KMS-11 (cell line): ENCODE results near the gene UNCX.

Experiments used
- H2AFZ ChIP-seq: fragments of 200-600 bp; sonication (generic); 2 replicates; pipeline ENCODE4 v1.6.1; 2016; ENCODE audit warnings: antibody characterized with exemption, mixed run types, low read depth
- H3K27ac ChIP-seq: fragments of 200-600 bp; sonication (generic); 2 replicates; pipeline ENCODE4 v1.6.1; 2016; ENCODE audit warnings: mild to moderate bottlenecking, mixed run types
- H3K27me3 ChIP-seq: fragments of 200-600 bp; sonication (generic); 2 replicates; pipeline ENCODE4 v1.6.1; 2017; ENCODE audit warnings: mild to moderate bottlenecking, low read depth, mixed run types, moderate library complexity; ENCODE audit not compliant: insufficient read depth
- H3K36me3 ChIP-seq: fragments of 200-600 bp; sonication (generic); 2 replicates; pipeline ENCODE4 v1.6.1; 2017; ENCODE audit warnings: mild to moderate bottlenecking, mixed run types; ENCODE audit not compliant: insufficient read depth
- H3K4me1 ChIP-seq: fragments of 200-600 bp; sonication (generic); 2 replicates; pipeline ENCODE4 v1.6.1; 2016; ENCODE audit warnings: mild to moderate bottlenecking, low read depth, mixed run types; ENCODE audit not compliant: poor library complexity, severe bottlenecking
- H3K4me2 ChIP-seq: fragments of 200-600 bp; sonication (generic); 2 replicates; pipeline ENCODE4 v1.7.0; 2016; ENCODE audit warnings: mild to moderate bottlenecking, mixed run types
- H3K4me3 ChIP-seq: fragments of 200-600 bp; sonication (generic); IDR thresholded peaks from 2 replicates; pipeline ENCODE4 v1.6.1; 2017; ENCODE audit warnings: low read depth, low read length, mixed read lengths; ENCODE audit not compliant: insufficient read depth
- H3K79me2 ChIP-seq: fragments of 200-600 bp; sonication (generic); 2 replicates; pipeline ENCODE4 v1.6.1; 2016; ENCODE audit warnings: low read depth, mixed run types; ENCODE audit not compliant: insufficient read depth
- H3K9ac ChIP-seq: fragments of 200-600 bp; sonication (generic); 2 replicates; pipeline ENCODE4 v1.6.1; 2016; ENCODE audit warnings: mild to moderate bottlenecking, mixed run types
- H4K20me1 ChIP-seq: fragments of 200-600 bp; sonication (generic); 2 replicates; pipeline ENCODE4 v1.6.1; 2016; ENCODE audit warnings: mild to moderate bottlenecking, mixed run types; ENCODE audit not compliant: insufficient read depth
- CTCF ChIP-seq: fragments of 200-600 bp; sonication (generic); conservative IDR thresholded peaks from 2 replicates; pipeline ENCODE4 v1.6.1; 2017; ENCODE audit warnings: low read depth, mild to moderate bottlenecking, antibody characterized with exemption, low read length, moderate library complexity, mixed read lengths

The UNCX gene

GRCh38 chr7:1242256-1242605 lies 9.6 kb downstream of the UNCX start:
- H2AFZ ChIP-seq = no peak overlapping the region
- no peaks in the 10 kb centered on the region for H3K36me3 ChIP-seq
- no peak overlapping the region for H3K27ac ChIP-seq
- no peak overlapping the region for H3K9ac ChIP-seq
- H3K27me3 ChIP-seq = peaks cover 94% of the 10 kb centered on the region
- H3K4me2 ChIP-seq = no peak overlapping the region
- no peaks in the 10 kb centered on the region for H4K20me1 ChIP-seq
- no peak for TF ChIP-seq CTCF
- H3K4me1 ChIP-seq = no peaks in the 10 kb centered on the region
- no peaks in the 10 kb centered on the region for H3K79me2 ChIP-seq
- no peak overlapping the region for H3K4me3 ChIP-seq

- Histone ChIP-seq H3K27ac (no peak overlapping the region), H3K4me1 (no peaks in the 10 kb centered on the region), H4K20me1 (no peaks in the 10 kb centered on the region), H3K4me3 (no peak overlapping the region), H3K4me2 (no peak overlapping the region), H3K9ac (no peak overlapping the region), H2AFZ (no peak overlapping the region), H3K27me3 (peaks cover 91% of the 10 kb centered on the region), H3K79me2 (no peaks in the 10 kb centered on the region), H3K36me3 (no peaks in the 10 kb centered on the region)
- no peak for TF ChIP-seq CTCF
Measured at GRCh38 chr7:1242606-1243289, 10.1 kb downstream of the UNCX start.

- Histone ChIP-seq H4K20me1 (no peaks in the 10 kb centered on the region), H3K4me1 (no peaks in the 10 kb centered on the region), H3K79me2 (no peaks in the 10 kb centered on the region), H2AFZ (no peak overlapping the region), H3K4me3 (no peak overlapping the region), H3K27me3 (peaks cover 91% of the 10 kb centered on the region), H3K9ac (no peak overlapping the region), H3K27ac (no peak overlapping the region), H3K36me3 (no peaks in the 10 kb centered on the region), H3K4me2 (no peak overlapping the region)
- no peak for TF ChIP-seq CTCF
Measured at GRCh38 chr7:1243290-1243963, 10.8 kb downstream of the UNCX start.

GRCh38 chr7:1243964-1244416 lies 11.3 kb downstream of the UNCX start:
- Histone ChIP-seq H4K20me1 (no peaks in the 10 kb centered on the region), H3K9ac (no peak overlapping the region), H3K27me3 (peaks cover 90% of the 10 kb centered on the region), H3K36me3 (no peaks in the 10 kb centered on the region), H2AFZ (no peak overlapping the region), H3K27ac (no peak overlapping the region), H3K79me2 (no peaks in the 10 kb centered on the region), H3K4me2 (no peak overlapping the region), H3K4me1 (no peaks in the 10 kb centered on the region), H3K4me3 (no peak overlapping the region)
- no peak for TF ChIP-seq CTCF
